ENCODE data around the gene SYNGAP1.

The SYNGAP1 gene

GRCh38 chr6:33406126-33406525 is 13.7 kb upstream of the SYNGAP1 start:
- no peak overlapping the region for H3K27ac ChIP-seq
- no peak for TF ChIP-seq CTCF (IDR thresholded peaks at IDR 0.05)
- no peak for TF ChIP-seq ZFX (IDR thresholded peaks at IDR 0.05; ENCODE audit: borderline replicate concordance)

- H3K27ac ChIP-seq, result peak overlapping the region; percentile 96
- 0 out of 2 replicates have a peak, but pooled peaks have one; percentile 14 for TF ChIP-seq CTCF (IDR thresholded peaks at IDR 0.05)
- TF ChIP-seq ZFX (IDR thresholded peaks at IDR 0.05; ENCODE audit: borderline replicate concordance), result no peak
Measured at GRCh38 chr6:33407132-33407718, 12.6 kb upstream of the SYNGAP1 start.

GRCh38 chr6:33410050-33410710 is 9.7 kb upstream of the SYNGAP1 start:
- TF ChIP-seq CTCF (IDR thresholded peaks at IDR 0.05) (no peak), ZFX (IDR thresholded peaks at IDR 0.05; ENCODE audit: borderline replicate concordance) (no peak)
- H3K27ac ChIP-seq, result peak overlapping the region; percentile 96

GRCh38 chr6:33410711-33411631 is 8.9 kb upstream of the SYNGAP1 start, which contains the start of gene PHF1:
Gene PHF1 (plus strand): TSS chr6:33411014. CDS start chr6:33412264, 1,250 bp downstream.
- peak within 1 kb of the TSS; percentile 96 for H3K27ac ChIP-seq
- peak; percentile 30; the same call in 1 of the 2 replicates for TF ChIP-seq CTCF (IDR thresholded peaks at IDR 0.05)
- TF ChIP-seq ZFX (IDR thresholded peaks at IDR 0.05; ENCODE audit: borderline replicate concordance), result no peak

GRCh38 chr6:33411632-33412005 is 8.2 kb upstream of the SYNGAP1 start:
- H3K27ac ChIP-seq, result peak overlapping the region; percentile 96
- TF ChIP-seq ZFX (IDR thresholded peaks at IDR 0.05; ENCODE audit: borderline replicate concordance), result no peak
- TF ChIP-seq CTCF (IDR thresholded peaks at IDR 0.05), result no peak

- H3K27ac ChIP-seq, result peak overlapping the region; percentile 96
- TF ChIP-seq CTCF (IDR thresholded peaks at IDR 0.05) (no peak), ZFX (IDR thresholded peaks at IDR 0.05; ENCODE audit: borderline replicate concordance) (no peak)
Measured at GRCh38 chr6:33412140-33413009, 7.5 kb upstream of the SYNGAP1 start.

All from 22Rv1 (cell line).